Thyroid gland (tissue), 4 donors: ENCODE data around the gene HMCN2. TPM values are rescaled to one million over a fixed set of nuclear protein-coding genes. Genes with fewer than 3 reads are reported as not detected.

Experiments
- DNase-seq, 2 donors: peaks; one replicate each; pipeline ENCODE4 v3.0.0-alpha.2; 2019
- H3K27ac ChIP-seq, 3 donors: fragments of 200-600 bp; sonication (generic); 1 replicate in 2 of 3; 2 replicates in 1 of 3; pipeline ENCODE4 v1.5.1; 2016 to 2019; ENCODE audit warnings: mild to moderate bottlenecking in 1 of 3, moderate library complexity in 1 of 3
- H3K27me3 ChIP-seq: fragments of 200-600 bp; sonication (generic); one replicate; pipeline ENCODE4 v1.5.1; 2019
- H3K36me3 ChIP-seq, 2 donors: fragments of 200-600 bp; sonication (generic); one replicate each; pipeline ENCODE4 v1.5.1; 2016 to 2019
- H3K4me1 ChIP-seq, 2 donors: fragments of 200-600 bp; sonication (generic); one replicate each; pipeline ENCODE4 v1.5.1; 2017 to 2019
- H3K4me3 ChIP-seq, 3 donors: fragments of 200-600 bp; sonication (generic); replicated peaks in 1 of 3; 1 replicate in 2 of 3; 2 replicates in 1 of 3; pipeline ENCODE4 v1.5.1; 2016; ENCODE audit warnings: mild to moderate bottlenecking in 1 of 3
- H3K9me3 ChIP-seq: fragments of 200-600 bp; sonication (generic); one replicate; pipeline ENCODE4 v1.5.1; 2017
- POLR2A ChIP-seq, 2 donors: fragments of 450-650 bp; IDR thresholded peaks; one replicate each; pipeline ENCODE4 v1.6.1; 2017; ENCODE audit warnings: antibody characterized with exemption in 2 of 2, mild to moderate bottlenecking in 2 of 2, moderate library complexity in 1 of 2
- WGBS, 2 donors: methylation state at CpG; one replicate each; pipeline ENCODE4 v1.1.5; 2017; 5-methylcytosine and 5-hydroxymethylcytosine counted together
- intact Hi-C: fragments of 100-400 bp; cut with DNase I; formaldehyde crosslinking; loops from one replicate; pipeline ENCODE4 v1.15.1; 2023
- total RNA-seq, 4 donors: library from RNA; depleted of rRNA; stranded (reverse); fragments of >200 nt; gene quantifications; one replicate each; pipeline ENCODE4 v1.2.3, GENCODE V29; 2016
- TF ChIP-seq, protein P1 (sequence below), 6 experiments: fragments of 200-600 bp in 3 of 6; fragments of 450-650 bp in 3 of 6; sonication (generic) in 3 of 6; IDR thresholded peaks; one replicate each; pipeline ENCODE4 v1.5.1; 2016 to 2019; ENCODE audit warnings: antibody characterized with exemption in 6 of 6, mild to moderate bottlenecking in 2 of 6, inconsistent platforms in 1 of 6, moderate library complexity in 1 of 6

Gene HMCN2
- total RNA-seq, 4 donors from 2014 or later = 1.7 to 5.5 (median 3.5) TPM

DNA sequence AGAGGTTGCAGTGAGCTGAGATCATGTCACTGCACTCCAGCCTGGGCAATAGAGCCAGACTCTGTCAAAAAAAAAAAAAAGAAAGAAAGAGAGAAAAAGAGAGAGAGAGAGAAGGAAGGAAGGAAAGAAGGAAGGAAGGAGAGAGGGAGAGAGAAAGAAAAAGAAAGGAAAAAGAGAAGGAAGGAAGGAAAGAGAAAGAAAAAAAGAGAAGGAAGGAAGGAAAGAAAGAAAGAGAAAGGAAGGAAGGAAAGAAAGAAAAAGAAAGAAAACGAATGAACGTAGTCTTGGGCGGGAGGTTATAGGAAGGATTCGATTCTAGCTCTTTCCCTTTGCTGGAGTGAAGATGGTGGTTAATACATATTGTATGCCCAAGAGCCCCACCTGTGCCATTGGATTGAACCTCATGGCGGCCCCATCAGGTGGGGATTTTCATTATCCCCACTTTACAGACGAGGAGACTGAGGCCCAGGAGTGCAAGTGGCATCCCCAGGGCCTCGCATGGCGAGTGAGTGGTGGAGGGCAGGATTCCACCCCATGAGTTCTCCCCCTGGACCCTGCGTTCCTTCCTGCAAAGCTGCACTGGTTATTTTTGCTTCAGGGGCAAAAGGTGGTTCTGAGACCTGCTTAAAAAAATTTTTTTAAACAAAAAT lies 98.3 kb downstream of the HMCN2 start:
- no peak for TF ChIP-seq POLR2A (IDR thresholded peaks at IDR 0.05)
- TF ChIP-seq, protein P1, sequence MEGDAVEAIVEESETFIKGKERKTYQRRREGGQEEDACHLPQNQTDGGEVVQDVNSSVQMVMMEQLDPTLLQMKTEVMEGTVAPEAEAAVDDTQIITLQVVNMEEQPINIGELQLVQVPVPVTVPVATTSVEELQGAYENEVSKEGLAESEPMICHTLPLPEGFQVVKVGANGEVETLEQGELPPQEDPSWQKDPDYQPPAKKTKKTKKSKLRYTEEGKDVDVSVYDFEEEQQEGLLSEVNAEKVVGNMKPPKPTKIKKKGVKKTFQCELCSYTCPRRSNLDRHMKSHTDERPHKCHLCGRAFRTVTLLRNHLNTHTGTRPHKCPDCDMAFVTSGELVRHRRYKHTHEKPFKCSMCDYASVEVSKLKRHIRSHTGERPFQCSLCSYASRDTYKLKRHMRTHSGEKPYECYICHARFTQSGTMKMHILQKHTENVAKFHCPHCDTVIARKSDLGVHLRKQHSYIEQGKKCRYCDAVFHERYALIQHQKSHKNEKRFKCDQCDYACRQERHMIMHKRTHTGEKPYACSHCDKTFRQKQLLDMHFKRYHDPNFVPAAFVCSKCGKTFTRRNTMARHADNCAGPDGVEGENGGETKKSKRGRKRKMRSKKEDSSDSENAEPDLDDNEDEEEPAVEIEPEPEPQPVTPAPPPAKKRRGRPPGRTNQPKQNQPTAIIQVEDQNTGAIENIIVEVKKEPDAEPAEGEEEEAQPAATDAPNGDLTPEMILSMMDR (IDR thresholded peaks at IDR 0.05) = no peak
- Histone ChIP-seq H3K4me1 (peaks cover 5 to 7% of the 10 kb centered on the region in 2 donors), H3K27me3 (no peaks in the 10 kb centered on the region), H3K36me3 (no peaks in the 10 kb centered on the region), H3K4me3 (no peak overlapping the region), H3K9me3 (no peaks in the 10 kb centered on the region), H3K27ac (no peak overlapping the region)
- intact Hi-C loops = no loop called here
- WGBS, 2 donors = 81 to 93% methylated on average over 9 of the region's 9 CpGs
- no peak for DNase-seq

DNA sequence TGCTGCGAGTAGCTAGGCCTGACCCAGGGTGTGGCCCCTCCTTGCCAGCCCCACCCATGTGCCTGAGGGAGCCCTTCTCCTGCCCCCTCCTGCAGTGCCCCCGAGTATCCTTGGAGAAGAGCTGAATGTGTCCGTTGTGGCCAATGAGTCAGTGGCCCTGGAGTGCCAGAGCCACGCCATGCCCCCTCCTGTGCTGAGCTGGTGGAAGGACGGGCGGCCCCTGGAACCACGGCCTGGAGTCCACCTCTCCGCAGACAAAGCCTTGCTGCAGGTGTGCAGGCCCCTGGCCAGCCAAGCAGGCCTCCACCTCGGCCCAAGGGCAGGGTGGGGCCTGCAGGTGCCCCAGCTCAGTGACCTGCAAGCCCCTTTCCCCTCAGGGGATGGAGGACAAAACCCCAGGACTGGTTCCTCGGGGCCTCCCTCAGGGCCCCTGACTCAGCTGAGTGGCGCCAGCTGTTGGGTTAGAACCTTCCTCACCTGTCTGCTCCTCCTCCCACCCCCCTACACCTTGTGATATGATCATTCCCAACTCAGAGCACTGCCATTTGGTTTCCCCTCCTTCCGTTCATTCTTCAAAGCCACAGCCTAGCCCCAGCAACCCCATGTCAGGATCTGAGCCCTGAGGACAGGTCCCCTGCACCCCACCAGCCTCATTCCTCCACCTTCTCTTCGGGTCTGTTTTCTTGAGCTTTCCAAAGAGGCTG lies 99.2 kb downstream of the HMCN2 start:
- WGBS, 2 donors = 83 to 92% methylated on average over 5 to 6 of the region's 13 CpGs
- Histone ChIP-seq H3K27me3 (no peaks in the 10 kb centered on the region), H3K27ac (no peak overlapping the region), H3K4me1 (no peaks in the 10 kb centered on the region), H3K36me3 (no peaks in the 10 kb centered on the region), H3K9me3 (no peaks in the 10 kb centered on the region), H3K4me3 (no peak overlapping the region)
- TF ChIP-seq POLR2A (IDR thresholded peaks at IDR 0.05) = no peak
- TF ChIP-seq, protein P1 (IDR thresholded peaks at IDR 0.05) = no peak
- DNase-seq = no peak
- intact Hi-C loops = no loop called here

DNA sequence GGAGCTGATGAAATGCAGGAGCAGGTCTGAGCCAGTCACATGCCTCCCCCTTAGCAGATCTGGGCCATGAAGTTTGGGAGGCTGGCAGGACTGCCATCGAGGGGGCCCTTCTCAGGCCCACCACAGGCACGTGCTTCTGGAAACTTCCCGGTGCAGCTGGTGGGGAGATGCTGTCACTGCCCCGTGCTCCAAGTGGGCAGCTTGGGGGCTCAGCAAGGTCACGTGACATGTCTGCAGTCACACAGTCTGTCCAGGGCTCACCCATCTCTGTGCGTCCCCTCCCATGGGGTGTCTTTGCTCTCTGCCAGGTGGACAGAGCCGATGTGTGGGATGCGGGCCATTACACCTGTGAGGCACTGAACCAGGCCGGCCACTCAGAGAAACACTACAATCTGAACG lies 99.8 kb downstream of the HMCN2 start:
- no peak overlapping the region for H3K27ac ChIP-seq
- no peak for DNase-seq
- no peaks in the 10 kb centered on the region for H3K4me1 ChIP-seq
- H3K36me3 ChIP-seq = no peaks in the 10 kb centered on the region
- TF ChIP-seq, protein P1 (IDR thresholded peaks at IDR 0.05) = no peak
- H3K4me3 ChIP-seq = no peak overlapping the region
- no peaks in the 10 kb centered on the region for H3K27me3 ChIP-seq
- intact Hi-C loops = no loop called here
- H3K9me3 ChIP-seq = no peaks in the 10 kb centered on the region
- 76 to 82% methylated on average over 7 to 9 of the region's 10 CpGs for WGBS, 2 donors

DNA sequence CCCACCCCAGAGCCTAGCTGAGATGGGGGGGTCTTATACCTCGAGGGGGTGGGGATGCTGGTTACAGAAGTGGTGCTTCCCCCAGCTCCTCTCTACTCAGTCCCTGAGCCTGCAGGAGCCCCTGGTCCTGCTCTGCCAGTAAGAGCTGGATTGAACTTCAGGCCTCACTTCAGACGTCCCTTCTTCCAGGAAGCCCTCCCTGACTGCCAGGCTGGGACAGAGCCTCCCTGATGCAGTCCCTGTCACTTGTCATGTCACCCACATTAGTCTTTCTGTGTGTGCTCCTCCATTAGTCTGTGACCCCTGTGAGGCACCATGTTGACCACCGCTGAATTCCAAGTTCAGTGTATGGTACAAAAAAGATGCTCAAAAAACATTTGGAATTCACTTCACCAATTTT lies 100.5 kb downstream of the HMCN2 start:
- H3K9me3 ChIP-seq = no peaks in the 10 kb centered on the region
- WGBS, 2 donors = 87 to 90% methylated on average over 2 to 3 of the region's 3 CpGs
- no peak for DNase-seq
- intact Hi-C loops = no loop called here
- H3K4me3 ChIP-seq = no peak overlapping the region
- no peak for TF ChIP-seq POLR2A (IDR thresholded peaks at IDR 0.05)
- TF ChIP-seq, protein P1 (IDR thresholded peaks at IDR 0.05) = no peak
- H3K27ac ChIP-seq = no peak overlapping the region
- no peaks in the 10 kb centered on the region for H3K4me1 ChIP-seq
- no peaks in the 10 kb centered on the region for H3K36me3 ChIP-seq
- H3K27me3 ChIP-seq = no peaks in the 10 kb centered on the region

DNA sequence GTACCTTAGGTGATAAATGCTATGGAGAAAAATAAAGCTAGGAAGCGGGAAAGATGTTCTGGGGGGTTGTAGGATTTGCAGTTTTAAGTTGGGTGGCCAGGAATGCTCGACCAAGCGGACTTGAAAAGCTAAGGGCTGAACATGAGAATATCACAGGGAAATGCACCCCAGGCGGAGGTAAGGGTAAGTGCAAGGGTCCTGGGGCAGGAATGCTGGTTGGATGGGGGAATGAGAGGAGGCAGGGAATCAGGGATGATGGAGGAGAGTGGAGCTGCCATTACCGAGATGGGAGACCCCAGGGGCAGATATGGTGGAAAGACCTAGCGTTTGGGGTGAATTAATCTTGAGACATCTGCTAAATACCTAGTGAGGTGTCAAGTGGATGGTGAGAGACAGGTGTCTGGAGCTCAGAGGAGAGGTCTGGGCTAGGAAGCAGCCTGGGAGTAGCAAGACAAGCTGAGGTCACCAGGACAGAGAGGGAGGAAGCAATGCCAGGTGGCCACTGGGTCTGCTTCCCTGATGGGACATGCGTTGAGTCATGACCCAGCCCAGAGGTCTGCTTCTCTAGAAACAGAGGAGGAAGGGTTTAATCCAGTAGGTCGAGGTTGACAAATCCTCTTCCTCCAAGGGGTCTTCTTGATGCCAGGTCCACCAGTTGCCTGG lies 101.5 kb downstream of the HMCN2 start:
- TF ChIP-seq, protein P1 (IDR thresholded peaks at IDR 0.05) = no peak
- TF ChIP-seq POLR2A (IDR thresholded peaks at IDR 0.05) = no peak
- Histone ChIP-seq H3K9me3 (no peaks in the 10 kb centered on the region), H3K36me3 (no peaks in the 10 kb centered on the region), H3K27ac (no peak overlapping the region), H3K4me1 (no peaks in the 10 kb centered on the region), H3K27me3 (no peaks in the 10 kb centered on the region), H3K4me3 (no peak overlapping the region)
- 91 to 94% methylated on average over 8 of the region's 8 CpGs for WGBS, 2 donors
- no peak for DNase-seq
- intact Hi-C loops = no loop called here
